ENCODE measurements around the gene TOP1. TPM values are rescaled to one million over a fixed set of nuclear protein-coding genes. Genes with fewer than 3 reads are reported as not detected.
A peak's percentile ranks its signal among the peaks of the same experiment; 100 is the strongest.
"Not testable (repeated sequence)": the region's sequence is repeated elsewhere in the genome, so short reads cannot be mapped to it uniquely, and the experiment has no call there.

The TOP1 gene
- total RNA-seq, 1 donor from 2014 or later: 26.5 TPM

GRCh38 chr20:41121399-41121798 is 92.8 kb downstream of the TOP1 start:
- no peak for DNase-seq (ENCODE audit: low spot score in 2 of 2)
- FAIRE-seq: no peak

- DNase-seq (ENCODE audit: low spot score in 2 of 2): no peak
- no peak for FAIRE-seq
These were observed 95.0 kb downstream of the TOP1 start for GRCh38 chr20:41123631-41124030.

GRCh38 chr20:41124451-41125094 is 96.0 kb downstream of the TOP1 start:
- no peak for FAIRE-seq
- DNase-seq (ENCODE audit: low spot score in 2 of 2): no peak

- DNase-seq (ENCODE audit: low spot score in 2 of 2) (no peak), FAIRE-seq (no peak)
These were observed 97.2 kb downstream of the TOP1 start for GRCh38 chr20:41125530-41126457.

- FAIRE-seq (no peak), DNase-seq (ENCODE audit: low spot score in 2 of 2) (no peak)
These were observed 98.1 kb downstream of the TOP1 start for GRCh38 chr20:41126719-41127118.

- not testable (repeated sequence) for DNase-seq (ENCODE audit: low spot score in 2 of 2); FAIRE-seq
These were observed 99.7 kb downstream of the TOP1 start for GRCh38 chr20:41128317-41128716.

GRCh38 chr20:41131594-41132387 is 103.2 kb downstream of the TOP1 start:
- FAIRE-seq (no peak), DNase-seq (ENCODE audit: low spot score in 2 of 2) (no peak)

GRCh38 chr20:41132388-41132775 is 103.8 kb downstream of the TOP1 start:
- FAIRE-seq; DNase-seq (ENCODE audit: low spot score in 2 of 2): not testable (repeated sequence)

- DNase-seq (ENCODE audit: low spot score in 2 of 2): peak in 1 of 2 donors; percentile 50
These were observed 105.2 kb downstream of the TOP1 start for GRCh38 chr20:41133709-41134361.

GRCh38 chr20:41134362-41135186 is 106.0 kb downstream of the TOP1 start:
- DNase-seq (ENCODE audit: low spot score in 2 of 2) (no peak), FAIRE-seq (no peak)

More at GRCh38 chr20:41133709-41134361, 105.2 kb downstream of the TOP1 start:
- no peak for FAIRE-seq

- DNase-seq (ENCODE audit: low spot score in 2 of 2) (no peak), FAIRE-seq (no peak)
These were observed 106.7 kb downstream of the TOP1 start for GRCh38 chr20:41135187-41135887.

- no peak for FAIRE-seq
These were observed 107.5 kb downstream of the TOP1 start for GRCh38 chr20:41135888-41136679.

GRCh38 chr20:41136680-41137613 is 108.3 kb downstream of the TOP1 start, which contains the start of gene PLCG1:
Gene PLCG1, plus strand, starts transcription at chr20:41137543. Its CDS starts 99 bp downstream, at chr20:41137642.
- FAIRE-seq: no peak
- peak; percentile 97 to 98 for DNase-seq (ENCODE audit: low spot score in 2 of 2)

More at GRCh38 chr20:41135888-41136679, 107.5 kb downstream of the TOP1 start:
- DNase-seq (ENCODE audit: low spot score in 2 of 2): no peak

GRCh38 chr20:41137614-41138474 is 109.2 kb downstream of the TOP1 start:
- FAIRE-seq (no peak), DNase-seq (ENCODE audit: low spot score in 2 of 2) (peak; percentile 69 to 75)

GRCh38 chr20:41138475-41139226 is 110.0 kb downstream of the TOP1 start:
- DNase-seq (ENCODE audit: low spot score in 2 of 2): no peak
- FAIRE-seq: no peak

All from frontal cortex (tissue), 4 donors.